Endodermal cell (in vitro differentiated cells): ENCODE data around the gene DNAH2. TPM values are rescaled to one million over a fixed set of nuclear protein-coding genes. Genes with fewer than 3 reads are reported as not detected.

ENCODE experiments used
- DNase-seq: peaks from one replicate; pipeline ENCODE4 v3.0.0-alpha.2; 2017
- H3K27ac ChIP-seq: 2 replicates; pipeline ENCODE4 v1.5.1; 2013; ENCODE audit warnings: mild to moderate bottlenecking, low read depth, low read length, moderate library complexity
- H3K27me3 ChIP-seq: 2 replicates; pipeline ENCODE4 v1.6.1; 2013; ENCODE audit warnings: mild to moderate bottlenecking, low read length, moderate library complexity; ENCODE audit not compliant: insufficient read depth, control insufficient read depth, poor library complexity, severe bottlenecking
- H3K36me3 ChIP-seq: 2 replicates; pipeline ENCODE4 v1.7.0; 2013; ENCODE audit warnings: mild to moderate bottlenecking, low read length, moderate library complexity; ENCODE audit not compliant: control insufficient read depth, insufficient read depth
- H3K4me1 ChIP-seq: one replicate; pipeline ENCODE4 v1.7.0; 2013; ENCODE audit warnings: low read length; ENCODE audit not compliant: control insufficient read depth, insufficient read depth
- H3K4me3 ChIP-seq: 2 replicates; pipeline ENCODE4 v1.5.1; 2013; ENCODE audit warnings: mild to moderate bottlenecking, low read length, moderate library complexity
- H3K9ac ChIP-seq: 2 replicates; pipeline ENCODE4 v1.6.1; 2013; ENCODE audit warnings: mild to moderate bottlenecking, low read length, moderate library complexity; ENCODE audit not compliant: poor library complexity, severe bottlenecking; ENCODE audit errors: extremely low read depth
- H3K9me3 ChIP-seq: 2 replicates; pipeline ENCODE4 v1.6.1; 2013; ENCODE audit warnings: mild to moderate bottlenecking, low read length, moderate library complexity; ENCODE audit not compliant: control insufficient read depth
- H3K27ac Mint-ChIP-seq: 2 replicates; pipeline ENCODE4 v1.8.0; 2020; ENCODE audit warnings: mixed read lengths
- H3K27me3 Mint-ChIP-seq: 2 replicates; pipeline ENCODE4 v1.8.0; 2021; ENCODE audit warnings: mild to moderate bottlenecking, mixed read lengths; ENCODE audit not compliant: insufficient read depth
- H3K36me3 Mint-ChIP-seq: 2 replicates; pipeline ENCODE4 v1.8.0; 2020; ENCODE audit warnings: low read depth, mixed read lengths
- H3K4me1 Mint-ChIP-seq: 2 replicates; pipeline ENCODE4 v1.8.0; 2020; ENCODE audit warnings: mixed read lengths
- H3K4me3 Mint-ChIP-seq: 2 replicates; pipeline ENCODE4 v1.8.0; 2020; ENCODE audit warnings: mild to moderate bottlenecking, moderate library complexity, mixed read lengths
- H3K9me3 Mint-ChIP-seq: 2 replicates; pipeline ENCODE4 v1.8.0; 2020; ENCODE audit warnings: mild to moderate bottlenecking, mixed read lengths
- CTCF ChIP-seq: fragments of 200-600 bp; sonication (generic); conservative IDR thresholded peaks from 2 replicates; pipeline ENCODE4 v1.5.0; 2021; ENCODE audit warnings: antibody characterized with exemption, mild to moderate bottlenecking
- WGBS, 2 experiments: methylation state at CpG; one replicate each; pipeline versions ENCODE4 v1.1.5 to v1.1.7; 2013; ENCODE audit warnings: missing lambda C conversion rate in 2 of 2, mixed read lengths in 1 of 2; ENCODE audit not compliant: insufficient coverage in 1 of 2, insufficient read length in 1 of 2; 5-methylcytosine and 5-hydroxymethylcytosine counted together
- total RNA-seq, 2 donors: library from RNA; stranded (reverse); fragmentation: NEBNext Ultra II Directional in 1 of 2; extraction: Animal tissue kit (Norgen Biotek cat#: 25700) in 1 of 2; gene quantifications; 2 replicates in 1 of 2; 3 replicates in 1 of 2; pipeline ENCODE4 v1.2.1, GENCODE V29; 2021

The DNAH2 gene
- total RNA-seq, 2 donors from 2014 or later, result 0.42 to 0.69 TPM

DNA sequence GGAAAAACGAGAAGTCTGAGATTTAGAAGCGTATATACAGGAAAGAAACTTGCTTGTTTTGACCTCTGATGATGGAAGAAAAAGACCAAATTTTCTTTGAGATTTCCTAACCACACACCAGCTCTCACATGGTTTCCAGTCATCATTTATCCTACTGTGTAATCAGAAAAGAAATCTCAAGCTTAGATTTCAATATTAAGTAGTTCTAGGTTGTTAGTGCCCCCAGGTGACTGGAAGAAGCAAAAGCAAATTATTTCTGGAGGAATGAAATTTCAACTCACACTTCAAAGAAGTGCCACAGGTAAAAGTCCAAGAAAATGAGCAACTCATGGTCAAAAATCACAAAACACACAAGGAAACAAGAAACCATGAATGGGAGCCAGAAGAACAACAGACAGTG lies 64.7 kb downstream of the DNAH2 start:
- TF ChIP-seq CTCF, result peak; percentile 22
- H3K9me3 Mint-ChIP-seq, result no peaks in the 10 kb centered on the region

GRCh38 chr17:7786866-7787265 lies 69.3 kb downstream of the DNAH2 start:
- H3K27me3 Mint-ChIP-seq, result peaks cover 15% of the 10 kb centered on the region
- H3K9me3 Mint-ChIP-seq, result no peaks in the 10 kb centered on the region
- Histone ChIP-seq H3K36me3 (no peaks in the 10 kb centered on the region), H3K27ac (no peak overlapping the region), H3K27me3 (no peaks in the 10 kb centered on the region), H3K9me3 (no peaks in the 10 kb centered on the region), H3K4me3 (no peak overlapping the region), H3K9ac (no peak overlapping the region), H3K4me1 (no peaks in the 10 kb centered on the region)
- no peak overlapping the region for H3K27ac Mint-ChIP-seq
- no peaks in the 10 kb centered on the region for H3K4me1 Mint-ChIP-seq
- 94 to 98% methylated on average over 13 to 21 of the region's 21 CpGs for WGBS, 2 experiments
- no peak for DNase-seq
- no peaks in the 10 kb centered on the region for H3K36me3 Mint-ChIP-seq
- H3K4me3 Mint-ChIP-seq, result no peak overlapping the region
- no peak for TF ChIP-seq CTCF

More for the DNA sequence above, 64.7 kb downstream of the DNAH2 start:
- no peaks in the 10 kb centered on the region for H3K36me3 Mint-ChIP-seq
- H3K4me1 Mint-ChIP-seq, result no peaks in the 10 kb centered on the region
- no peak for DNase-seq
- Histone ChIP-seq H3K9ac (no peak overlapping the region), H3K4me1 (no peaks in the 10 kb centered on the region), H3K27me3 (no peaks in the 10 kb centered on the region), H3K9me3 (no peaks in the 10 kb centered on the region), H3K4me3 (no peak overlapping the region), H3K27ac (no peak overlapping the region), H3K36me3 (no peaks in the 10 kb centered on the region)
- peaks cover 21% of the 10 kb centered on the region for H3K27me3 Mint-ChIP-seq
- WGBS, 2 experiments, result 93 to 100% methylated on average over 2 of the region's 2 CpGs
- H3K4me3 Mint-ChIP-seq, result no peak overlapping the region
- H3K27ac Mint-ChIP-seq, result no peak overlapping the region

- Histone ChIP-seq H3K27ac (no peak overlapping the region), H3K4me3 (no peak overlapping the region), H3K36me3 (no peaks in the 10 kb centered on the region), H3K27me3 (no peaks in the 10 kb centered on the region), H3K4me1 (no peaks in the 10 kb centered on the region), H3K9ac (no peak overlapping the region), H3K9me3 (no peaks in the 10 kb centered on the region)
- peaks cover 13% of the 10 kb centered on the region for H3K27me3 Mint-ChIP-seq
- no peak overlapping the region for H3K4me3 Mint-ChIP-seq
- H3K36me3 Mint-ChIP-seq, result no peaks in the 10 kb centered on the region
- H3K4me1 Mint-ChIP-seq, result peaks cover 3% of the 10 kb centered on the region
- 71 to 74% methylated on average over 8 to 9 of the region's 9 CpGs for WGBS, 2 experiments
- TF ChIP-seq CTCF, result no peak
- no peak overlapping the region for H3K27ac Mint-ChIP-seq
- no peaks in the 10 kb centered on the region for H3K9me3 Mint-ChIP-seq
- DNase-seq, result no peak
Observed at GRCh38 chr17:7789131-7789530, 71.6 kb downstream of the DNAH2 start.
